Right lobe of liver (tissue), 6 donors: Measurements from ENCODE around the gene TRIM51G. TPM values are rescaled to one million over a fixed set of nuclear protein-coding genes. Genes with fewer than 3 reads are reported as not detected.
"Not testable (repeated sequence)": the region's sequence is repeated elsewhere in the genome, so short reads cannot be mapped to it uniquely, and the experiment has no call there.

Experiments
- ATAC-seq, 4 donors: fragments of 200-7000 bp; cut with Tn5 transposase; one replicate each; pipeline ENCODE4 v1.9.1; 2020; ENCODE audit warnings: mild to moderate bottlenecking in 4 of 4, moderate library complexity in 4 of 4
- DNase-seq, 3 donors: peaks; one replicate each; pipeline ENCODE4 v3.0.0-alpha.2; 2020
- H3K27ac ChIP-seq, 3 donors: fragments of 200-600 bp; one replicate each; pipeline ENCODE4 v1.8.0; 2022
- H3K27me3 ChIP-seq, 2 donors: fragments of 200-600 bp; one replicate each; pipeline ENCODE4 v1.8.0; 2022
- H3K36me3 ChIP-seq, 4 donors: fragments of 200-600 bp; sonication (generic) in 1 of 4; one replicate each; pipeline versions ENCODE4 v1.5.1 to v1.8.0; 2017 to 2022; ENCODE audit warnings: control low read depth in 1 of 4
- H3K4me1 ChIP-seq, 4 donors: fragments of 200-600 bp; sonication (generic) in 1 of 4; one replicate each; pipeline versions ENCODE4 v1.5.1 to v1.8.0; 2017 to 2022; ENCODE audit warnings: control low read depth in 1 of 4
- H3K4me3 ChIP-seq, 3 donors: fragments of 200-600 bp; one replicate each; pipeline ENCODE4 v1.8.0; 2022
- H3K9me3 ChIP-seq, 4 donors: fragments of 200-600 bp; sonication (generic) in 1 of 4; one replicate each; pipeline versions ENCODE4 v1.5.1 to v1.8.0; 2017 to 2022; ENCODE audit warnings: control low read depth in 1 of 4
- WGBS: methylation state at CpG from one replicate; pipeline ENCODE4 v1.1.6; 2018; ENCODE audit warnings: low coverage, low lambda C conversion rate; ENCODE audit not compliant: insufficient coverage; ENCODE audit errors: missing lambda C conversion rate; 5-methylcytosine and 5-hydroxymethylcytosine counted together
- intact Hi-C, 2 donors: fragments of 100-400 bp; cut with DNase I; formaldehyde crosslinking; loops; one replicate each; pipeline versions ENCODE4 v1.11.2 to v1.14.1; 2022
- long read RNA-seq: library from polyadenylated mRNA; unstranded; transcript quantifications from one replicate; pipeline ENCODE4 v2.0.0, GENCODE V29; 2019
- total RNA-seq, 6 experiments: library from RNA; depleted of rRNA in 2 of 6; stranded (reverse); fragments of >200 nt in 2 of 6; fragmentation: NEBNext Ultra II Directional in 3 of 6; extraction: Animal tissue kit (Norgen Biotek cat#: 25700) in 3 of 6; gene quantifications; one replicate each; pipeline versions ENCODE4 v1.1.0 to v1.2.4, GENCODE V29; 2016 to 2023
- donor health status: DM: no; HTN: yes; CAD: no.
- donor health status: DM: no; HTN: no; CAD: no.
- donor health status: DM: no; HTN: no; CAD: no.
- donor health status: DM: no; HTN: yes; CAD: no.
- donor health status: DM: no; HTN: yes; CAD: no.

Gene TRIM51G, protein sequence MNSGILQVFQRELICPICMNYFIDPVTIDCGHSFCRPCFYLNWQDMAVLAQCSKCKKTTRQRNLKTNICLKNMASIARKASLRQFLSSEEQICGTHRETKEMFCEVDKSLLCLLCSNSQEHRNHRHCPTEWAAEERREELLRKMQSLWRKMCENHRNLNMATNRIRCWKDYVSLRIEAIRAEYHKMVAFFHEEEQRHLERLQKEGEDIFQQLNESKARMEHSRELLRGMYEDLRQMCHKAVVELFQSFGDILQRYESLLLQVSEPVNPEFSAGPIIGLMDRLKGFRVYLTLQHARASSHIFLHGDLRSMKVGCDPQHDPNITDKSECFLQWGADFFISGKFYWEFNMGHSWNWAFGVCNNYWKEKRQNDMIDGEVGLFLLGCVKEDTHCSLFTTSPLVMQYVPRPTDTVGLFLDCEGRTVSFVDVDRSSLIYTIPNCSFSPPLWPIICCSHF
- total RNA-seq: not detected
- long read RNA-seq: 0 reads

DNA sequence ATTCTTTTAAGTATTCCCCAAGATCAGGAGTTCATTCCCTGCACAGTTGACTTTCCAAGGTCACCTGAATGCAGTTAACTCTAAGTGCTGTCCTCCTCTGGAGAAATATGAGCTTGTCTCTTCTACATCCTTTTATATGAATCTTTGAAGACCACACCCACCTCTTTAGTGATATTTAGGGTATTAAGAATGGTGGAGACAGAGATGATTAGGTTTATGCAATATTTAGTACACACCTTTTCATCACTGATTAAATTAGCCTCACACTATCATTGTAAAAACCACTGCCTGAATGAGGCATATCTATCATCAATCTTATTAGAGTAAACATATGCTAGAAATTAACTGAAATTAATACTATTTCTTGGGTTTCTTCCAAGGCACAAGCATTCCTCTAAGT lies at the start of gene TRIM51G:
Gene TRIM51G (minus strand): TSS at position 101 of the 400 bp plus-strand sequence. CDS start 2,190 bp downstream, outside the sequence.
- DNase-seq, H3K27me3 ChIP-seq, H3K36me3 ChIP-seq, H3K4me1 ChIP-seq, H3K4me3 ChIP-seq, H3K27ac ChIP-seq, intact Hi-C loops, H3K9me3 ChIP-seq, ATAC-seq: not testable (repeated sequence)

DNA sequence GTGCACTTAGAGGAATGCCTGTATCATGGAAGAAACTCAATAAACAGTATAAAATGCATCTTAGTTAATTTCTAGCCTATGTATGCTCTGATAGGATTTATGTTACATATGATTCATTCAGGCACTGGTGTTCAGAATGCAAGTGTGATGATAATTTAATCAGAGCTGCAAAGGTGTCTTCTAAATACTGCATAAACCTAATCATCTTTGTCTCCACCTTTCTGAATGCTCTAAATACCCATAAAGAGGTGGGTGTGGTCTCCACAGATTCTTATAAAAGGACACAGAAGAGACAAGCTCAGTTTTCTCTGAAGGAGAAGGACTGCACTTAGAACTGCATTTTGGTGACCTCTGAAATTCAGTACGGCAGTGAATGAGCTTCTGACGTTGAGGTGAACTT lies 44.8 kb upstream of the TRIM51G start, which contains the start of gene TRIM49B:
Gene TRIM49B (plus strand): TSS at position 301 of the 400 bp plus-strand sequence. CDS start 2,777 bp downstream, outside the sequence.
- H3K9me3 ChIP-seq, DNase-seq, H3K4me3 ChIP-seq, H3K27me3 ChIP-seq, ATAC-seq, H3K36me3 ChIP-seq, intact Hi-C loops, H3K4me1 ChIP-seq, H3K27ac ChIP-seq: not testable (repeated sequence)
- 14% methylated on average over 2 of the region's 2 CpGs for WGBS

DNA sequence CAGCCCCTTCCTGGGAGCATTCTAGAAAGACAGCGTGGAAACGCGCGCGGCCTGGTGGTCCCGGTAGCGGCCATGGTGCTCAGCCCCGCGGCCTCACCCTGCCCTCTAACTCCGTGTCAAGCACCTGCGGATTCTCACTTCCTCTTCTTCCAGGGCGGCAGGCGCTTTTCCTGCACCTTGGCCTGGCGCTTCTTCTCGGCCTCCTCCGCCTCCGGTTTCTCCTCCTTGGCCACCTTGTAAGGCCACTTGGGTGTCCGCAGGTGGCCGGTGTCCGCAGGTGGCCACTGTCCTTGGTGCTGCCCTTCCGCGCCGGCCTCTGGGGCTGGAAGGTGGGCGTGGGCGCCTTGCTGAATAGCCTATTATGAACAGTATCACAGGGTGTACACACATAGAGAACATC lies 15.1 kb downstream of the TRIM51G start:
- H3K9me3 ChIP-seq, H3K27me3 ChIP-seq, H3K27ac ChIP-seq, H3K4me3 ChIP-seq, H3K36me3 ChIP-seq, ATAC-seq, intact Hi-C loops, H3K4me1 ChIP-seq: not testable (repeated sequence)
- peak in 1 of 3 donors; percentile 33 for DNase-seq
- WGBS: 76% methylated on average over 3 of the region's 25 CpGs

DNA sequence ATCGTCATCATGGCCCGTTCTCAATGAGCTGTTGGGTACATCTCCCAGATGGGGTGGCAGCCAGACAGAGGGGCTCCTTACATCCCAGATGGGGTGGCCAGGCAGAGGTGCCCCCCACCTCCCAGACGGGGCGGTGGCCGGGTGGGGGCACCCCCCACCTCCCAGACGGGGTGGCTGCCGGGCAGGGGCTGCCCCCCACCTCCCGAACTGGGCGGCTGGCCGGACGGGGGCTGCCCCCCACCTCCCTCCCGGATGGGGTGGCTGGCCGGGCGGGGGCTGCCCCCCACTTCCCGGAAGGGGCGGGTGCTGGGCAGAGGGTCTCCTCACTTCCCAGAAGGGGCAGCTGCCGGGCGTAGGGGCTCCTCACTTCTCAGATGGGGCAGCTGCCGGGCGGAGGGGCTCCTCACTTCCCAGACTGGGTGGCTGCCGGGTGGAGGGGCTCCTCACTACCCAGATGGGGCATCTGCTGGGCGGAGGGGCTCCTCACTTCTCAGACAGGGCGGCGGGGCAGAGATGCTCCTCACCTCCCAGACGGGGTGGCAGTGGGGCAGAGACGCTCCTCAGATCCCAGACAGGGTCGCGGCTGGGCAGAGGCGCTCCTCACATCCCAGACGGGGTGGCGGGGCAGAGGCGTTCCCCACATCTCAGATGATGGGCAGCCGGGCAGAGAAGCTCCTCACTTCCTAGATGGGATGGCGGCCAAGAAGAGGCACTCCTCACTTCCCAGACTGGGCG lies 28.2 kb downstream of the TRIM51G start:
- 88% methylated on average over 6 of the region's 35 CpGs for WGBS
- not testable (repeated sequence) for ATAC-seq

DNA sequence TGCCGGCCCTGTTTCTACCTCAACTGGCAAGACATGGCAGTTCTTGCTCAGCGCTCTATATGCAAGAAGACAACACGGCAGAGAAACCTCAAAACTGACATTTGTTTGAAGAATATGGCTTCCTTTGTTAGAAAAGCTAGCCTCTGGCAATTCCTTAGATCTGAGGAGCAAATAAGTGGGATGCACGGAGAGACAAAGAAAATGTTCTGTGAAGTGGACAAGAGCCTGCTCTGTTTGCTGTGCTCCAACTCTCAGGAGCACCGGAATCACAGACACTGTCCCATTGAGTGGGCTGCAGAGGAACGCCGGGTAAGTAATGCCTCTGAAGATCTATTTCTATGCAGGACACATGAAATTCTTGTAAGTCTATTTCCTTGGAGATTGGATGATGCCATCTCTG lies 37.9 kb downstream of the TRIM51G start:
- H3K36me3 ChIP-seq, intact Hi-C loops, H3K4me1 ChIP-seq, H3K9me3 ChIP-seq, H3K27me3 ChIP-seq, ATAC-seq, H3K27ac ChIP-seq, DNase-seq, H3K4me3 ChIP-seq: not testable (repeated sequence)
- WGBS: 62% methylated on average over 7 of the region's 7 CpGs

More for the DNA sequence above, 28.2 kb downstream of the TRIM51G start:
- H3K27ac ChIP-seq, H3K4me1 ChIP-seq, intact Hi-C loops, H3K4me3 ChIP-seq, H3K27me3 ChIP-seq, H3K36me3 ChIP-seq, H3K9me3 ChIP-seq: not testable (repeated sequence)
- DNase-seq: peak in 2 of 3 donors; percentile 39 to 48

Other genes starting within 250 kb of the TRIM51G start
- not detected for gene TRIM49B, start 44.9 kb upstream of the TRIM51G start, total RNA-seq
- not detected for gene TRIM64C, start 75.2 kb upstream of the TRIM51G start, total RNA-seq
- 10 to 100 TPM in 5 of 6 experiments, 1 to 10 TPM in 1; 6.2 to 24.2 (median 17.6) TPM for gene FOLH1, start 224.7 kb upstream of the TRIM51G start, total RNA-seq